ENCODE results near the gene TPD52L3. TPM values are rescaled to one million over a fixed set of nuclear protein-coding genes. Genes with fewer than 3 reads are reported as not detected.

The TPD52L3 gene
- not detected for polyA plus RNA-seq (2013, experiment 1 of 2)
- polyA plus RNA-seq (2013, experiment 2 of 2), result not detected

DNA sequence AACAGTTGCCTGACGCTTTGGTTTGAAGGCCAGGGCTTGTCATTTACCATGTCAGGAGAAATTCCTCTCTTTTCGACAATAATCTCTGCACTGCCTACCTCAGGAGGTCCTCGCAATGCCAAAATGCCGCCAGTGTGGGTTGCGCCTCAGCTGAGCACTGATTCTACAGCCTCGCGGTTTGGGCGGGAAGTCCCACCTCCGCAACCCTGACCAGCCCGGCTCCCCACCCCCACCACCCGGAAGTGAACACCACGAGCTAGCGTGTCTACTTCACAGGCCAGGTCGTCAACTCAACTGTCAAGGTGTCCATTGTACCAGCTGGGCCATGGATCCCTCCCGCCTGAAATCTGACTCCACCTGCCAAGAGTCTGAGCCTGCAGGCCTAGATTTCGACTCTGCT is at the start of gene TPD52L3:
TSS of gene TPD52L3 (plus strand) at position 273 of the 400 bp plus-strand sequence. CDS start 221 bp downstream, outside the sequence.
- Histone ChIP-seq H3K27me3 (ENCODE audit: insufficient read depth, low read length) (peaks cover 2% of the 10 kb centered on the region; the same call in 1 of the 2 replicates), H3K36me3 (ENCODE audit: insufficient read depth, low read length) (no peaks in the 10 kb centered on the region), H3K4me3 (ENCODE audit: low read length) (no peak within 1 kb of the TSS), H3K9ac (ENCODE audit: low read depth, low read length) (no peak within 1 kb of the TSS), H3K9me3 (ENCODE audit: insufficient read depth, low read depth, low read length) (no peaks in the 10 kb centered on the region), H3K4me1 (ENCODE audit: insufficient read depth, low read length) (no peaks in the 10 kb centered on the region), H3K27ac (ENCODE audit: low read depth, low read length) (no peak within 1 kb of the TSS)
- WGBS, result 90% methylated on average over 16 of the region's 16 CpGs

DNA sequence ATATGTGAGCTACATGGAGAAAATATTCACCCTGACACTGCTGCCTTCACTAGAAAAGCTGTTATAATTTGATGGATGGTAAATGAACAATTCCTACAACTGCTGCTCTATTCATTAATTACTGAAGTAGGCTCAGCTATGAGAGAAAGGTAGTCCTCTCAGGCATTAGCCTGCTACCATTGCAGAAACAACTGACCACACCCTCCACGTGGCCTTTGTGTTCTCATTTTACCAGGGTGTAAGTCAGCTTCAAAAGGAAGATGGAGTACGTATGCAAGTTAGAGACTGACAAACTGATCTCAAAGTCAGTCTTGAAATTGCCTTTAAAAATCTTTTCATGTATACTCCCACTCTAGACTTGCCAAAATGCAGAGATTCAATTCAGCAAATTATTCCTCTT is 26.3 kb upstream of the TPD52L3 start:
- H3K27ac ChIP-seq (ENCODE audit: low read depth, low read length), result no peak overlapping the region
- no peaks in the 10 kb centered on the region for H3K36me3 ChIP-seq (ENCODE audit: insufficient read depth, low read length)
- H3K4me3 ChIP-seq (ENCODE audit: low read length), result no peak overlapping the region
- H3K27me3 ChIP-seq (ENCODE audit: insufficient read depth, low read length), result no peaks in the 10 kb centered on the region
- WGBS, result 60% methylated on average over 1 of the region's 2 CpGs
- no peaks in the 10 kb centered on the region for H3K9me3 ChIP-seq (ENCODE audit: insufficient read depth, low read depth, low read length)
- no peaks in the 10 kb centered on the region for H3K4me1 ChIP-seq (ENCODE audit: insufficient read depth, low read length)
- H3K9ac ChIP-seq (ENCODE audit: low read depth, low read length), result no peak overlapping the region

DNA sequence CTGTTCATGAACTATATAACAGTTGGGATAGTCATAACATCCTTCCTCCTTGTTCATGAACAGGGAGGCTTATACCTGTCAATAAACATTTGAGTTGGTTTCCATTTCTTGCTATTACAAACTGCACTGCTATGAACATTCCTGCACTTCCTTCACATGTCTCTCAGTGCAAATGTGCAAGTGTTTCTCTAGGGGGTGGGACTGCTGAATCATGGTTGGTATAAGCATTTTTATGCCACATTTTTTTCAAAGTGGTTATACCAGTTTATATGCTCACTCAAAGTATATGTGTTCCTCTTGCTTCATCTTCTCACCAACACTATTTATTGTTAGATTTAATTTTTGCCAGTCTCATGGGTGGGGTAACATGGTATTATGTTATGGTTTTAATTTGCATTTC is 25.8 kb upstream of the TPD52L3 start:
- Histone ChIP-seq H3K36me3 (ENCODE audit: insufficient read depth, low read length) (no peaks in the 10 kb centered on the region), H3K9ac (ENCODE audit: low read depth, low read length) (no peak overlapping the region), H3K27ac (ENCODE audit: low read depth, low read length) (no peak overlapping the region), H3K4me1 (ENCODE audit: insufficient read depth, low read length) (no peaks in the 10 kb centered on the region), H3K27me3 (ENCODE audit: insufficient read depth, low read length) (no peaks in the 10 kb centered on the region), H3K4me3 (ENCODE audit: low read length) (no peak overlapping the region), H3K9me3 (ENCODE audit: insufficient read depth, low read depth, low read length) (no peaks in the 10 kb centered on the region)

DNA sequence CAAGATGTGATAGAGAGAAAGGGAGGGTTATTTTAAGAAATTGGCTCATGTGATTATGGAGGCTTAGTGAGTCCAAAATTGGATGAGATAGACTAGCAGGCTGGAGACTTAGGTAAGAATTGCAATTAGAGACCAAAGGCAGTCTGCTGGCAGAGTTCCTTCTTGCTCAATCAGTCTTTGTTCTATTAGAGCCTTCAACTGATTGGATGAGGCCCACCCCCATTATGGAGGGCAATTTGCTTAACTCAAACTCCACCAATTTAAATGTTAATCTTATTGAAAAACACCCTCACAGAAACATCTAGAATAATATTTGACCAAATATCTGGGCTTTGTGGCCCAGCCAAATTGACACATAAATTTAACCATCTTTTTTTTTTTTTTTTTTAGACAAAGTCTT is 23.9 kb upstream of the TPD52L3 start:
- H3K9me3 ChIP-seq (ENCODE audit: insufficient read depth, low read depth, low read length), result no peaks in the 10 kb centered on the region
- H3K36me3 ChIP-seq (ENCODE audit: insufficient read depth, low read length), result no peaks in the 10 kb centered on the region
- no peak overlapping the region for H3K27ac ChIP-seq (ENCODE audit: low read depth, low read length)
- no peak overlapping the region for H3K9ac ChIP-seq (ENCODE audit: low read depth, low read length)
- H3K4me1 ChIP-seq (ENCODE audit: insufficient read depth, low read length), result no peaks in the 10 kb centered on the region
- no peak overlapping the region for H3K4me3 ChIP-seq (ENCODE audit: low read length)
- H3K27me3 ChIP-seq (ENCODE audit: insufficient read depth, low read length), result no peaks in the 10 kb centered on the region

DNA sequence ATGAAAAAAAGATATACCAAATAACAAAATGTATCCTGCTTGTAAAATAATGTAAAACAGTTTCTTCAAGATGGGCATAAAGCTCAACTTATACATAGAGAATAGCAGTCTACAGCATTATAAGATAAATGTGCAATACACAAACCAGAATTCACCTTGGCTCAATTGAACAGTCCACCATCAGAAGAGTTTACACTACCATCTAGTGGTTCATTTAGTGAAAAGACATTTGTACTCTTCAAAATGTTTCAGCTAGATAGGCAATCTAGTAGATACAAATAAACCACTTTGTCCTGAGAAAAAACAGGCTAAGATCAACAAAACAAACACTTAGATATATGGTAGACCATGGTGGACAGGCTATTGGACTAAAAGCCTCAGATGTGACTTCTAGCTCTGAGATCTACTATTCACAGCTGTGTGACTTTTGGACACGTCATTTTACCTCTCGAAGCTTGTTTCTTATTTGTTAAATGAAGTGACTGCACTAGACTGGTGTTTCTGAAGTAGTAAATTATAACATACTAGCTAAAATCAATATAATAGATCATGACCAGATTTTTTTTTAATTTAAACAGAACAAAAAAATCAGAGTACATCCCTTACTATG is 22.1 kb upstream of the TPD52L3 start:
- no peaks in the 10 kb centered on the region for H3K4me1 ChIP-seq (ENCODE audit: insufficient read depth, low read length)
- H3K27me3 ChIP-seq (ENCODE audit: insufficient read depth, low read length), result peaks cover 3% of the 10 kb centered on the region; the same call in 1 of the 2 replicates
- no peaks in the 10 kb centered on the region for H3K36me3 ChIP-seq (ENCODE audit: insufficient read depth, low read length)
- H3K9ac ChIP-seq (ENCODE audit: low read depth, low read length), result no peak overlapping the region
- no peaks in the 10 kb centered on the region for H3K9me3 ChIP-seq (ENCODE audit: insufficient read depth, low read depth, low read length)
- 93% methylated on average over 2 of the region's 2 CpGs for WGBS
- H3K27ac ChIP-seq (ENCODE audit: low read depth, low read length), result no peak overlapping the region
- no peak overlapping the region for H3K4me3 ChIP-seq (ENCODE audit: low read length)

DNA sequence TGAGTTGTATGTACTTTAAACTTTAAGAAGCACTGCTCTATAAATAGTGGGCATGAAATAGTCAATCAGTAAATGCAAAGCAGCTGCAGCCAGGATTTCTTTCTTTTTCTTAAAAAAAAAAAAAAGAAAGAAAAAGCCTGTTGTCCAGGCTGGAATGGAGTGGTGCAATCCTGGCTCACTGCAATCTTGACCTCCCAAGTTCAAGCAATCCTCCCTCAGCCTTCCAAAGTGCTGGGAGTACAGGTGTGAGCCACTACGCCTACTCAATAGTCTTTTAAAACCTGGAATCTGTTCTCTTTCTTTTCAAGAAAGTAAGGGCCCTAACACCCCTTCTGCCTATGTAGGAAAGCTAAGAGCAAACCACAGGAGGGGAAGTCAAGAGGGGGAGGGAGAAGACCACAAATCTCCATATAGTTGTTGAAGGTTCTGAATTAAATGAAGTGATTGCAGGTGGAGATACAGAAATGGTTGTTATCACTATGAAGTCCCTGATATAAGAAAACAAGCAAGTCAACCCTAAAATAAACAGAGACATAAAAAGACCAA is 20.6 kb upstream of the TPD52L3 start:
- no peaks in the 10 kb centered on the region for H3K4me1 ChIP-seq (ENCODE audit: insufficient read depth, low read length)
- H3K27ac ChIP-seq (ENCODE audit: low read depth, low read length), result no peak overlapping the region
- no peaks in the 10 kb centered on the region for H3K36me3 ChIP-seq (ENCODE audit: insufficient read depth, low read length)
- 56% methylated on average over 1 of the region's 1 CpG for WGBS
- no peaks in the 10 kb centered on the region for H3K9me3 ChIP-seq (ENCODE audit: insufficient read depth, low read depth, low read length)
- H3K9ac ChIP-seq (ENCODE audit: low read depth, low read length), result no peak overlapping the region
- peaks cover 6% of the 10 kb centered on the region; the same call in 1 of the 2 replicates for H3K27me3 ChIP-seq (ENCODE audit: insufficient read depth, low read length)
- H3K4me3 ChIP-seq (ENCODE audit: low read length), result no peak overlapping the region

DNA sequence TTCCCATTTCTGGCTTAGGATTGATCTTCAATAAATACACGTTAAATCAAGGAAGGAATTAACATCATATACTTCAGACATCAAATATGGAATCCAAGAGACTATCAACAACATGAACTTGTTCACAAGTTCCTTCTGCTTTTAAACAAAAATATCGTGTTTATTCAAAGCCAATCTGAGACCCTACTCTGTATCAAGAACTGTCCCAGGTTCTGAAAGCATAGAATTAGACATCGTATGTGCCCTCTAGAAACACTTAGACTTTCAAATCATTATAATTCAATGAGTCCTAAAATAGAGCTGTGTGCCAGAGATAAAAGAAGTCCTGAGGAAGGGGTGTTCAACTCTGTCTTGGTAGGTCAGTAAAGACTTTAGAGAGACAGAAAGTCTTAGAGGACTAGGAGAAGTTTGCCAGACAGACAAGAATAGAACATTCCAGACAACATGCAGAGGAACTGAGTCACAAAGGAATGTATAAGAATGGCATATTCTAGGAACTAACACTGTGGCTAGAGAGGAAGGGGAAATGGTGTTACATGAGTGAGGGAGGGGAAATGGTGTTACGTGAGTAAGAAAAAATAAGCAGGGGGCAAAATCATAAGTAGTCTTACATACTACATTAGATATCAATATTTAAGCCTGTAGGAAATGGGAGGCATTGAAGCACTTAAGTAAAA is 2.9 kb downstream of the TPD52L3 start:
- Histone ChIP-seq H3K9ac (ENCODE audit: low read depth, low read length) (no peak overlapping the region), H3K27me3 (ENCODE audit: insufficient read depth, low read length) (no peaks in the 10 kb centered on the region), H3K9me3 (ENCODE audit: insufficient read depth, low read depth, low read length) (peaks cover 25% of the 10 kb centered on the region), H3K4me3 (ENCODE audit: low read length) (no peak overlapping the region), H3K36me3 (ENCODE audit: insufficient read depth, low read length) (no peaks in the 10 kb centered on the region), H3K4me1 (ENCODE audit: insufficient read depth, low read length) (no peaks in the 10 kb centered on the region), H3K27ac (ENCODE audit: low read depth, low read length) (no peak overlapping the region)
- 97% methylated on average over 3 of the region's 4 CpGs for WGBS

DNA sequence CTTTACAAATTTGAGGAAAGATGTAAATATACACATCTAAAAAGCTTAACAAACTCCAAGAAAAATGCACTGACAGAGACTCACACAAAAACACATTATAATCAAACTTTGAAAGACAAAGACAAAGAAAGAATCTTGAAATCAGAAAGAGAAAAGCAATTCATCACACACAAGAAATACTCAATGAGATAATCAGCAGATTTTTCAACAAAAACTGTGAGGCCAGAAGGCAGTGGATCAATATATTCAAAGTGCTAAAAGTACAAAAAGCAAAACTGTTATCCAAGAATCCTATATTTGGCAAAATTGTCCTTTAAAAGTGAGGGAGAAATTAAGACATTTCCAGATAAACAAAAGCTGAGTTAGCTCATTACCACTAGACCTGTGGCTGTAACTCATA is 6.1 kb downstream of the TPD52L3 start:
- no peak overlapping the region for H3K27ac ChIP-seq (ENCODE audit: low read depth, low read length)
- peaks cover 28% of the 10 kb centered on the region for H3K9me3 ChIP-seq (ENCODE audit: insufficient read depth, low read depth, low read length)
- no peaks in the 10 kb centered on the region for H3K36me3 ChIP-seq (ENCODE audit: insufficient read depth, low read length)
- H3K9ac ChIP-seq (ENCODE audit: low read depth, low read length), result no peak overlapping the region
- no peak overlapping the region for H3K4me3 ChIP-seq (ENCODE audit: low read length)
- H3K4me1 ChIP-seq (ENCODE audit: insufficient read depth, low read length), result no peaks in the 10 kb centered on the region
- H3K27me3 ChIP-seq (ENCODE audit: insufficient read depth, low read length), result no peaks in the 10 kb centered on the region

DNA sequence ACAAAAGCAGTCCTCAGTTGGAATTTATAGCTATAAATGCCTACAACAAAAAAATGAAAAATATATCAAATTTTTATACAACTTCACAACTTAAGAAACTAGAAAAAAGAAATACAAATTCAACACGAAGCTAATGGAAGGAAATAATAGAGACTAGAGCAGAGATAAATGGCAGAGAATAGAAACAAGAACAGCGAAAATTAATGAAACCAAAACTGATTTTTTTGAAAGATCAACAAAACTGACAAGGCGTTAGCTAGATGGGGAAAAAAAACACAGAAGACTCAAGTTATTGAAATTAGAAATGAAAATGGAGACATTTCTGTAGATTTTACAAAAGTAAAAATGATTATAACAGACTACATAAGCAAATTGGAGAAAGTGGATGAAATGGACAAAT is 20.6 kb downstream of the TPD52L3 start:
- WGBS, result 93% methylated on average over 3 of the region's 3 CpGs
- no peak overlapping the region for H3K27ac ChIP-seq (ENCODE audit: low read depth, low read length)
- no peaks in the 10 kb centered on the region for H3K27me3 ChIP-seq (ENCODE audit: insufficient read depth, low read length)
- no peaks in the 10 kb centered on the region for H3K36me3 ChIP-seq (ENCODE audit: insufficient read depth, low read length)
- no peaks in the 10 kb centered on the region; the same call in 1 of the 2 replicates for H3K4me1 ChIP-seq (ENCODE audit: insufficient read depth, low read length)
- H3K9me3 ChIP-seq (ENCODE audit: insufficient read depth, low read depth, low read length), result no peaks in the 10 kb centered on the region
- no peak overlapping the region for H3K4me3 ChIP-seq (ENCODE audit: low read length)
- no peak overlapping the region for H3K9ac ChIP-seq (ENCODE audit: low read depth, low read length)

DNA sequence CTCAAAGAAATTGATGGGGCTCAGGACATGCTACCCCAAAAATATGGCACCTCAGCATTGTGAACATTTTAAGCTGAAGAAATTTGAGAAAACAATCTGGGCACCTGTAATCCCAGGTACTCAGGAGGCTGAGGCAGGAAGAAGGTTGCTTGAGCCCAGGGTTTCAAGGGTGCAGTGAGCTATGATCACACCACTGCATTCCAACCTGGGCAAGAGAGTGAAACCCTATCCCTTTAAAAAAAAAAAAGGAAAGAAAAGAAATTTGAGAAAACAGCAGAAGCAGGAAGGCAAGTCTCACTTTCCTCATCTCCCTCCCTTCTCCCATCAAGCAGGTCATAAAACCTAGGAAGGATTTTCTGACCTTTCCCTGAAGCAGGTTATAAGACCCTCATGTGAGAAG is 23.6 kb downstream of the TPD52L3 start:
- H3K9me3 ChIP-seq (ENCODE audit: insufficient read depth, low read depth, low read length), result no peaks in the 10 kb centered on the region
- no peaks in the 10 kb centered on the region for H3K36me3 ChIP-seq (ENCODE audit: insufficient read depth, low read length)
- H3K9ac ChIP-seq (ENCODE audit: low read depth, low read length), result no peak overlapping the region
- H3K4me1 ChIP-seq (ENCODE audit: insufficient read depth, low read length), result no peaks in the 10 kb centered on the region; the same call in 1 of the 2 replicates
- no peak overlapping the region for H3K27ac ChIP-seq (ENCODE audit: low read depth, low read length)
- no peak overlapping the region for H3K4me3 ChIP-seq (ENCODE audit: low read length)
- H3K27me3 ChIP-seq (ENCODE audit: insufficient read depth, low read length), result no peaks in the 10 kb centered on the region

DNA sequence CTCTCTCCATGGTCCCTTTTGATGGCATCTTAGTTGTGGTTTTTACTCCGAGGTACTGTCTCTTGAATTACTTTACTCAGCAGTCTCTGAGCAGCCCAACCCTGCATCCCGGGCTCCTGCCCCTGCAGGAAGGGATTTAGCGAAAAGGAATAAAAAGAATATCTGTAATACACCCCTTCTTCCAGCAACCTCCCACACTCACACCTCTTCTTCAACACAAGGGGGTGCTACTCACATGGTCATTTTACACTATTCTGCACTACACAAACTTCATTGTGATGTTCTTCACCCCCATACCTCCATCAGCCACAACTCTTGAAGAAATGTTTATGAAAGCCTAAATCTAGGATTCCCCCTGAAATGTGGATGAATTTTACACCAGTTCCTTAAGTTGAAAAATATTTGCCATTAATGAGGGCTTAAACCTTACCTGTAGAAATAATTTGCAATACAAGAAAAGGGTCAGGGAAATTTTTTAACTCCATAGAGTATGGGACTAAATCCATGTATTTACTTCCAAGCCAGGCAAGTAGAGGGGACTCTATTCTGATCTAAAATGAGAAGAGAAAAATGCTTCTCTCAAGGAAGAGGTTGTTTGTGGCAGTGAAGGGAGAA is 26.0 kb downstream of the TPD52L3 start:
- WGBS, result 67% methylated on average over 3 of the region's 3 CpGs
- no peaks in the 10 kb centered on the region for H3K27me3 ChIP-seq (ENCODE audit: insufficient read depth, low read length)
- H3K9ac ChIP-seq (ENCODE audit: low read depth, low read length), result no peak overlapping the region
- H3K4me3 ChIP-seq (ENCODE audit: low read length), result no peak overlapping the region
- H3K9me3 ChIP-seq (ENCODE audit: insufficient read depth, low read depth, low read length), result no peaks in the 10 kb centered on the region
- no peak overlapping the region for H3K27ac ChIP-seq (ENCODE audit: low read depth, low read length)
- H3K36me3 ChIP-seq (ENCODE audit: insufficient read depth, low read length), result no peaks in the 10 kb centered on the region
- no peaks in the 10 kb centered on the region; the same call in 1 of the 2 replicates for H3K4me1 ChIP-seq (ENCODE audit: insufficient read depth, low read length)
